ENCODE results near the gene TSPAN19. TPM values are rescaled to one million over a fixed set of nuclear protein-coding genes. Genes with fewer than 3 reads are reported as not detected.

The TSPAN19 gene
- total RNA-seq, 4 donors from 2014 or later = not detected

- no peak overlapping the region for H3K4me3 ChIP-seq (ENCODE audit: low read depth, poor library complexity, severe bottlenecking)
- intact Hi-C loops (cut with DNase I; ENCODE audit: low total_unique reads) = no loop called here
- no peak for DNase-seq (ENCODE audit: low spot score in 2 of 2)
- TF ChIP-seq POLR2A (IDR thresholded peaks at IDR 0.05) (no peak), CTCF (IDR thresholded peaks at IDR 0.05) (no peak)
These were observed 63.1 kb downstream of the TSPAN19 start for GRCh38 chr12:84973026-84973425.

GRCh38 chr12:84969226-84969625, 66.9 kb downstream of the TSPAN19 start:
- TF ChIP-seq POLR2A (IDR thresholded peaks at IDR 0.05) (no peak), CTCF (IDR thresholded peaks at IDR 0.05) (no peak)

More at GRCh38 chr12:84969226-84969625, 66.9 kb downstream of the TSPAN19 start:
- WGBS, 2 donors = 36 to 41% methylated on average over 3 of the region's 3 CpGs
- intact Hi-C loops (cut with DNase I; ENCODE audit: low total_unique reads) = no loop called here
- DNase-seq (ENCODE audit: low spot score in 2 of 2) = no peak
- H3K4me3 ChIP-seq (ENCODE audit: low read depth, poor library complexity, severe bottlenecking) = no peak overlapping the region

Other genes with a start within 250 kb of the TSPAN19 start
- 10 to 100 TPM in 1 of 4 donors, 1 to 10 TPM in 3; 2.4 to 10.1 (median 3.6) TPM for gene SLC6A15, start 123.5 kb downstream of the TSPAN19 start, total RNA-seq
- gene LRRIQ1, start 74 bp upstream of the TSPAN19 start, total RNA-seq = not detected
- gene ALX1, start 243.9 kb upstream of the TSPAN19 start, total RNA-seq = 1 to 10 TPM in 3 of 4 donors, under 1 TPM in 1; 0.61 to 1.4 (median 1.1) TPM